ENCODE measurements around the gene CACNA1C.
A peak's percentile ranks its signal among the peaks of the same experiment; 100 is the strongest.

CACNA1C gene

GRCh38 chr12:2317772-2318171 lies 265.0 kb downstream of the CACNA1C start:
- TF ChIP-seq, protein P1, sequence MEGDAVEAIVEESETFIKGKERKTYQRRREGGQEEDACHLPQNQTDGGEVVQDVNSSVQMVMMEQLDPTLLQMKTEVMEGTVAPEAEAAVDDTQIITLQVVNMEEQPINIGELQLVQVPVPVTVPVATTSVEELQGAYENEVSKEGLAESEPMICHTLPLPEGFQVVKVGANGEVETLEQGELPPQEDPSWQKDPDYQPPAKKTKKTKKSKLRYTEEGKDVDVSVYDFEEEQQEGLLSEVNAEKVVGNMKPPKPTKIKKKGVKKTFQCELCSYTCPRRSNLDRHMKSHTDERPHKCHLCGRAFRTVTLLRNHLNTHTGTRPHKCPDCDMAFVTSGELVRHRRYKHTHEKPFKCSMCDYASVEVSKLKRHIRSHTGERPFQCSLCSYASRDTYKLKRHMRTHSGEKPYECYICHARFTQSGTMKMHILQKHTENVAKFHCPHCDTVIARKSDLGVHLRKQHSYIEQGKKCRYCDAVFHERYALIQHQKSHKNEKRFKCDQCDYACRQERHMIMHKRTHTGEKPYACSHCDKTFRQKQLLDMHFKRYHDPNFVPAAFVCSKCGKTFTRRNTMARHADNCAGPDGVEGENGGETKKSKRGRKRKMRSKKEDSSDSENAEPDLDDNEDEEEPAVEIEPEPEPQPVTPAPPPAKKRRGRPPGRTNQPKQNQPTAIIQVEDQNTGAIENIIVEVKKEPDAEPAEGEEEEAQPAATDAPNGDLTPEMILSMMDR (IDR thresholded peaks at IDR 0.05; ENCODE audit: low read depth, low read length, missing control alignments), result peak; percentile 24
- in situ Hi-C loops (cut with HindIII; ENCODE audit: low pct_ligation_motif_present, low sequenced_read_pairs), result no loop called here
- H3K27ac ChIP-seq, result no peak overlapping the region
- DNase-seq, result no peak
- H3K4me3 ChIP-seq (ENCODE audit: low read depth, low read length), result no peak overlapping the region
- no peaks in the 10 kb centered on the region for H3K27me3 ChIP-seq (replicated peaks)
- no peaks in the 10 kb centered on the region for H3K36me3 ChIP-seq (replicated peaks)

DNA sequence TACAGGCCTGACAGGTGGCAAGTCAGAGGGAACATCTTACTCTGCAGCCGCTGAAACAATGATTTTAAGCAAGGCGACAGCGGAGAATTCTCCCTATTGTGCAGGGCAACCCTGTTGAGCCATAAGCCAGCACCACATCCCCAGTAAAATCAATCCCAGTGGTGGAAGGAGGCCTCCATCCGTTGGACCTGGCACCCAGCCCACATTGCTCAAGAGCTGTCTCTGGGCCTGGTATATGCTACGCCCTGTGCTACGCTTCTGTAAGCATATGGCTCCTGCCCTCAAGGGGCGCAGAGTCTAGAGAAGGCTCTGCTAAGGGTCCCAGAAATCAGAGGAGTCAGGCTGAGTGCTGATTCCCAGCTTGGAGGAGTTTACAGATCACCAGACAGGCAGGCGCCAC lies 265.5 kb downstream of the CACNA1C start:
- Histone ChIP-seq H3K27me3 (replicated peaks) (no peaks in the 10 kb centered on the region), H3K36me3 (replicated peaks) (no peaks in the 10 kb centered on the region), H3K4me3 (ENCODE audit: low read depth, low read length) (no peak overlapping the region), H3K27ac (no peak overlapping the region)
- DNase-seq, result no peak
- TF ChIP-seq, protein P1 (IDR thresholded peaks at IDR 0.05; ENCODE audit: low read depth, low read length, missing control alignments), result no peak
- in situ Hi-C loops (cut with HindIII; ENCODE audit: low pct_ligation_motif_present, low sequenced_read_pairs), result no loop called here

DNA sequence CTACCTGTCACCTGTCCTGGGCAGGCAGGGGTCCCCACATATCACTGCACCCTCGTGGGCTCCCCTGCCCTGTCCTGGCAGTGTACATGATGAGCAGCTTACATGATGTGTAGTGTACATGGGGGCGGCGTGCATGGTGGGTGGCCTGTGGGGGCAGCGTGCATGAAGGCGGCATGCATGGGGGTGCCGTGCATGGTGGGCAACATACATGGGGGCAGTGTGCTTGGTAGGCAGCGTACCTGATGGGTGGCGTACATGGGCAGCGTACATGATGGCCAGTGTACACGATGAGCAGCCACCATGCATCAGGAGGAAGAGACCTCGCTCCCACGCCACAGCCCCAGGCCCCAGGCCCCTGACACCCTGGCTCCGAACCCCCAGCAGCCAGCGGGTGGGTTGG lies 266.3 kb downstream of the CACNA1C start:
- Histone ChIP-seq H3K27me3 (replicated peaks) (no peaks in the 10 kb centered on the region), H3K4me3 (ENCODE audit: low read depth, low read length) (no peak overlapping the region), H3K27ac (no peak overlapping the region), H3K36me3 (replicated peaks) (no peaks in the 10 kb centered on the region)
- in situ Hi-C loops (cut with HindIII; ENCODE audit: low pct_ligation_motif_present, low sequenced_read_pairs), result no loop called here
- TF ChIP-seq, protein P1 (IDR thresholded peaks at IDR 0.05; ENCODE audit: low read depth, low read length, missing control alignments), result no peak
- no peak for DNase-seq

DNA sequence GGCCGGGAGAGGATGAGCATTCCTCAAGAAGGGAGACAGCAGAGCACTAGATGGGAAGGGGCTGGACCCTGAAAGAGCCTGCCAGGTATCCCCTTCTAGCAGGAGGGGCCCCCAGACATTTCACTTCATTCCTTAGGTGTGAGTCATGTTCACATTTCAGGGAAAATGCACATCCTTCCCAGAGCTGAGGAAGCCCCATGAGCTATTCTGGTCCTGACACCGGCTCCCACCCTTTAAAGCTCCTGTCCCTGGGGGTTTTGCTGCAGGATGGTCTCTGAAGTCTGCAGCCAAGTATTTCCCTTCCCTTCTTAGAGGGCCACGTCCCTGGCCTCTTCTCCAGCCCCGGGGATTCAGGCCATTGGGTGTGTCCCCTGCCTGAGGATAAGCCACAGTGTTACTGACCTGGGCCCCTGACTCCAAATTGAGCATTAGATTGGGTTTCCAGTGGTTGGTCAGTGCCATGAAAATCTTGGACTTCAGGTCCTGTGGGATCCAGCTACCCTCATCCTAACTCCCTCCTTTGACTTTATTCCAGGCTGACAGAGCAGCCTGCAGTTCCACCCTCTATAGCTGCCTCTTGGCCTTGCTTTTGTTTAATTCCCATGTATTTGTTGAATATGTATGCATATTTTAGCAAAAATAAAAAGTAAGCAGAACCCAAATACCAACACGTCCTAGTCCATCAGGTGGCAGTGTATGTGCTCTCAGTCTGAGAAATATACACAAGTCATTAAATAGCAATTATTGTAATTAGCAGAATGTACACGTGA lies 267.1 kb downstream of the CACNA1C start:
- Histone ChIP-seq H3K4me3 (ENCODE audit: low read depth, low read length) (no peak overlapping the region), H3K36me3 (replicated peaks) (no peaks in the 10 kb centered on the region), H3K27ac (no peak overlapping the region), H3K27me3 (replicated peaks) (no peaks in the 10 kb centered on the region)
- in situ Hi-C loops (cut with HindIII; ENCODE audit: low pct_ligation_motif_present, low sequenced_read_pairs), result no loop called here
- DNase-seq, result no peak
- TF ChIP-seq, protein P1 (IDR thresholded peaks at IDR 0.05; ENCODE audit: low read depth, low read length, missing control alignments), result no peak

- Histone ChIP-seq H3K27me3 (replicated peaks) (no peaks in the 10 kb centered on the region), H3K36me3 (replicated peaks) (no peaks in the 10 kb centered on the region), H3K27ac (no peak overlapping the region), H3K4me3 (ENCODE audit: low read depth, low read length) (no peak overlapping the region)
- in situ Hi-C loops (cut with HindIII; ENCODE audit: low pct_ligation_motif_present, low sequenced_read_pairs), result no loop called here
- TF ChIP-seq, protein P1 (IDR thresholded peaks at IDR 0.05; ENCODE audit: low read depth, low read length, missing control alignments), result no peak
- DNase-seq, result no peak
Observed at GRCh38 chr12:2320841-2321240, 268.1 kb downstream of the CACNA1C start.

Data from brain microvascular endothelial cell (primary cell).